Liver (tissue), 3 donors: Measurements from ENCODE around the gene PRIM1.

ENCODE experiments used
- ATF3 ChIP-seq: IDR thresholded peaks from 2 replicates; pipeline ENCODE4 v1.6.1; 2016; ENCODE audit warnings: antibody characterized with exemption
- CTCF ChIP-seq: fragments of 150-350 bp; IDR thresholded peaks from 2 replicates; pipeline ENCODE4 v1.5.1; 2017; ENCODE audit warnings: improper control_type of control experiment, low read depth, low read length; ENCODE audit not compliant: missing input control
- EGR1 ChIP-seq, 2 donors: IDR thresholded peaks; 2 replicates each; pipeline ENCODE4 v1.6.1; 2016 to 2018; ENCODE audit warnings: antibody characterized with exemption in 2 of 2, low read depth in 2 of 2
- GABPA ChIP-seq, 2 donors: IDR thresholded peaks in 1 of 2; conservative IDR thresholded peaks in 1 of 2; 2 replicates each; pipeline ENCODE4 v1.6.1; 2016; ENCODE audit warnings: antibody characterized with exemption in 2 of 2, mild to moderate bottlenecking in 1 of 2, moderate library complexity in 1 of 2
- HNF4G ChIP-seq: IDR thresholded peaks from 2 replicates; pipeline ENCODE4 v1.6.1; 2016; ENCODE audit warnings: antibody characterized with exemption
- JUND ChIP-seq, 2 donors: IDR thresholded peaks; 2 replicates each; pipeline ENCODE4 v1.6.1; 2016; ENCODE audit warnings: antibody characterized with exemption in 2 of 2
- RAD21 ChIP-seq, 2 donors: IDR thresholded peaks; 2 replicates each; pipeline ENCODE4 v1.6.1; 2016; ENCODE audit warnings: antibody characterized with exemption in 2 of 2, mild to moderate bottlenecking in 2 of 2
- REST ChIP-seq: IDR thresholded peaks from 2 replicates; pipeline ENCODE4 v1.6.1; 2016; ENCODE audit warnings: antibody characterized with exemption, mild to moderate bottlenecking
- RXRA ChIP-seq, 2 donors: IDR thresholded peaks; 2 replicates each; pipeline ENCODE4 v1.6.1; 2017 to 2018; ENCODE audit warnings: antibody characterized with exemption in 2 of 2, mild to moderate bottlenecking in 1 of 2
- SP1 ChIP-seq: IDR thresholded peaks from 2 replicates; pipeline ENCODE4 v1.6.1; 2018; ENCODE audit warnings: antibody characterized with exemption, mild to moderate bottlenecking
- TAF1 ChIP-seq: conservative IDR thresholded peaks from 2 replicates; pipeline ENCODE4 v1.6.1; 2016; ENCODE audit warnings: antibody characterized with exemption, mild to moderate bottlenecking
- YY1 ChIP-seq: IDR thresholded peaks from 2 replicates; pipeline ENCODE4 v1.6.1; 2016; ENCODE audit warnings: antibody characterized with exemption, mild to moderate bottlenecking
- ZBTB33 ChIP-seq: IDR thresholded peaks from 2 replicates; pipeline ENCODE4 v1.6.1; 2016; ENCODE audit warnings: antibody characterized with exemption
- TF ChIP-seq, protein P1 (sequence below): IDR thresholded peaks from 2 replicates; pipeline ENCODE4 v1.6.1; 2016; ENCODE audit warnings: antibody characterized with exemption
- donor health status: healthy.
- donor health status: healthy.

GRCh38 chr12:56792678-56793077, 40.6 kb upstream of the PRIM1 start:
- no peak for TF ChIP-seq CTCF
- TF ChIP-seq SP1, result no peak
- TF ChIP-seq, protein P1, sequence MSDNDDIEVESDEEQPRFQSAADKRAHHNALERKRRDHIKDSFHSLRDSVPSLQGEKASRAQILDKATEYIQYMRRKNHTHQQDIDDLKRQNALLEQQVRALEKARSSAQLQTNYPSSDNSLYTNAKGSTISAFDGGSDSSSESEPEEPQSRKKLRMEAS, result peak; percentile 15
- TF ChIP-seq TAF1, result no peak
- TF ChIP-seq RAD21 (IDR thresholded peaks at IDR 0.05), result peak in 1 of 2 donors; percentile 5
- TF ChIP-seq YY1, result peak; percentile 62
- TF ChIP-seq REST, result no peak
- TF ChIP-seq GABPA (IDR thresholded peaks at IDR 0.05 in 1 of 2, conservative IDR thresholded peaks at IDR 0.05 in 1 of 2), result no peak
- peak; percentile 14 to 60 for TF ChIP-seq JUND (IDR thresholded peaks at IDR 0.05)
- peak; percentile 40 for TF ChIP-seq ATF3
- TF ChIP-seq EGR1 (IDR thresholded peaks at IDR 0.05; ENCODE audit: low read depth in 2 of 2), result no peak
- TF ChIP-seq ZBTB33, result peak; percentile 17
- TF ChIP-seq RXRA (IDR thresholded peaks at IDR 0.05), result peak in 1 of 2 donors; percentile 4
- no peak for TF ChIP-seq HNF4G
